ENCODE measurements around the gene PAIP2B. TPM values are rescaled to one million over a fixed set of nuclear protein-coding genes. Genes with fewer than 3 reads are reported as not detected.

PAIP2B gene
- polyA plus RNA-seq, 1 of the 3 experiments (the other 2 are of a cell fraction) = 0.20 TPM

DNA sequence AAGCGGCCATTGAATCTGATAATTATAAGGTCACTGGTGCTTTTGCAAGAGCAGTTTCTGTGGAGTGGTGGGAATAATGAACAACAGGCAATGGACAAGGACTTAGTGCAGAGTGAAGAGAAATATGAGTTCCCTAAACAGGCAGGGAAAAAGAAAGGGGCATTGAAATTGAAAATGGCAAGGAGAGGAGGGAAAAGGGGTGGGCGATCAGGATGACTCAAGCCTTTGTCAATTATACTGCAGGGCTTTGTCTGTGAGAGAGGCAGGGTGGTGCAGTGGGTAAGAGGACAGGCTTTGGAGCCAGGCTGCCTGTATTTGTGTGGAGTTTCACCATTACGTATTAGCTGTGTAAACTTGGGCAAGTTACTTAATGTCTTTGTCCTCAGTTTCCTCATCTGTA lies 29.5 kb upstream of the PAIP2B start:
- H3K9me3 ChIP-seq = no peaks in the 10 kb centered on the region
- H3K4me1 ChIP-seq (ENCODE audit: control insufficient read depth in 1 of 2, insufficient read depth in 2 of 2, low read depth in 1 of 2, low read length in 1 of 2) = no peaks in the 10 kb centered on the region
- 38% methylated on average over 3 of the region's 3 CpGs for WGBS (ENCODE audit: low lambda C conversion rate)
- POLR2A ChIA-PET = no interaction called here
- TF ChIP-seq GABPA (IDR thresholded peaks at IDR 0.05; ENCODE audit: low read depth) = no peak
- no peak for TF ChIP-seq RXRA (IDR thresholded peaks at IDR 0.05; ENCODE audit: borderline replicate concordance, low read depth)
- TF ChIP-seq FOXJ3 (CRISPR knock-in tag; IDR thresholded peaks at IDR 0.05) = no peak
- H3K79me2 ChIP-seq (ENCODE audit: insufficient read depth) = no peaks in the 10 kb centered on the region
- no peak overlapping the region for H3K4me2 ChIP-seq
- DNase-seq = no peak
- no peaks in the 10 kb centered on the region for H4K20me1 ChIP-seq (ENCODE audit: insufficient read depth)
- H3K9ac ChIP-seq = no peak overlapping the region
- no peak overlapping the region for H2AFZ ChIP-seq (ENCODE audit: low read depth)
- H3K36me3 ChIP-seq (replicated peaks in 1 of 2; ENCODE audit: control insufficient read depth in 1 of 2, insufficient read depth in 2 of 2, low read length in 1 of 2) = no peaks in the 10 kb centered on the region
- no peak overlapping the region for H3K27ac ChIP-seq (ENCODE audit: low read depth in 2 of 2, low read length in 1 of 2)
- peaks cover 4% of the 10 kb centered on the region; the same call in 1 of the 2 replicates for H3K27me3 ChIP-seq (ENCODE audit: insufficient read depth)
- no peaks in the 10 kb centered on the region for H3F3A ChIP-seq (replicated peaks; ENCODE audit: insufficient read depth)
- H3K9me2 ChIP-seq = no peaks in the 10 kb centered on the region
- no peak overlapping the region for H3K4me3 ChIP-seq (ENCODE audit: low read depth in 2 of 2, low read length in 1 of 2)
- CTCF ChIA-PET = no interaction called here

DNA sequence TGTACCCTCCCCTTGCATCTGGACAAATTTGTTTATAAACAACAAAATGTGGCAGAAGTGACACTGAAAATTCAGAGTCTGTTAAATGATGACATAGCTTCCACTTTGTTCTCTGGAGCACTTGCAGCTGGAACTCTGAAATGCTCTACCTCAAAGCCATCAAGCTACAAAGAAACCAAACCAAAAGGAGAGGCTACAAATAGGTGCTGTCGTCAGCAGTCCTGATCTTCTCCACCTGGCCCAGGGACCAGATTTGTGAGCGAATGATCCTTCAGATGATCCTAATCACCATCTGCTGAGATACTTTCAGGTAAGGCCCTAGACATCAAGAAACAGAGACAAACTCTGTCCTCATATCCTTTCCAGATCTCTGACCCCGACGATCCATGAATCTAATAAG lies 27.9 kb upstream of the PAIP2B start:
- ChIA-PET POLR2A (no interaction called here), CTCF (interaction anchor here (1.0 kb wide), 1 partner anchor 255 kb away, joined by 3 read pairs; no protein-coding TSS in a partner anchor)
- Histone ChIP-seq H3K9ac (no peak overlapping the region), H3K9me2 (no peaks in the 10 kb centered on the region), H3F3A (replicated peaks; ENCODE audit: insufficient read depth) (no peaks in the 10 kb centered on the region), H4K20me1 (ENCODE audit: insufficient read depth) (no peaks in the 10 kb centered on the region), H3K79me2 (ENCODE audit: insufficient read depth) (no peaks in the 10 kb centered on the region), H2AFZ (ENCODE audit: low read depth) (no peak overlapping the region), H3K27me3 (ENCODE audit: insufficient read depth) (peaks cover 4% of the 10 kb centered on the region; the same call in 1 of the 2 replicates), H3K9me3 (no peaks in the 10 kb centered on the region), H3K4me3 (ENCODE audit: low read depth in 2 of 2, low read length in 1 of 2) (no peak overlapping the region), H3K4me2 (no peak overlapping the region), H3K27ac (ENCODE audit: low read depth in 2 of 2, low read length in 1 of 2) (no peak overlapping the region), H3K36me3 (replicated peaks in 1 of 2; ENCODE audit: control insufficient read depth in 1 of 2, insufficient read depth in 2 of 2, low read length in 1 of 2) (no peaks in the 10 kb centered on the region), H3K4me1 (ENCODE audit: control insufficient read depth in 1 of 2, insufficient read depth in 2 of 2, low read depth in 1 of 2, low read length in 1 of 2) (no peaks in the 10 kb centered on the region)
- TF ChIP-seq, protein P1, sequence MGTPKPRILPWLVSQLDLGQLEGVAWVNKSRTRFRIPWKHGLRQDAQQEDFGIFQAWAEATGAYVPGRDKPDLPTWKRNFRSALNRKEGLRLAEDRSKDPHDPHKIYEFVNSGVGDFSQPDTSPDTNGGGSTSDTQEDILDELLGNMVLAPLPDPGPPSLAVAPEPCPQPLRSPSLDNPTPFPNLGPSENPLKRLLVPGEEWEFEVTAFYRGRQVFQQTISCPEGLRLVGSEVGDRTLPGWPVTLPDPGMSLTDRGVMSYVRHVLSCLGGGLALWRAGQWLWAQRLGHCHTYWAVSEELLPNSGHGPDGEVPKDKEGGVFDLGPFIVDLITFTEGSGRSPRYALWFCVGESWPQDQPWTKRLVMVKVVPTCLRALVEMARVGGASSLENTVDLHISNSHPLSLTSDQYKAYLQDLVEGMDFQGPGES (IDR thresholded peaks at IDR 0.05; ENCODE audit: low read depth, low read length) = no peak
- TF ChIP-seq RAD21 (IDR thresholded peaks at IDR 0.05; ENCODE audit: low read length) (no peak), NFIC (IDR thresholded peaks at IDR 0.05; ENCODE audit: borderline replicate concordance) (no peak), JUND (IDR thresholded peaks at IDR 0.05) (no peak), FOSL2 (IDR thresholded peaks at IDR 0.05; ENCODE audit: borderline replicate concordance, low read depth) (no peak), GABPA (IDR thresholded peaks at IDR 0.05; ENCODE audit: low read depth) (no peak), TCF12 (IDR thresholded peaks at IDR 0.05) (no peak), TEAD4 (IDR thresholded peaks at IDR 0.05; ENCODE audit: borderline replicate concordance, insufficient read depth) (no peak), RCOR1 (IDR thresholded peaks at IDR 0.05; ENCODE audit: low read length) (no peak), FOXM1 (IDR thresholded peaks at IDR 0.05; ENCODE audit: low read depth) (no peak)
- TF ChIP-seq, protein P2, sequence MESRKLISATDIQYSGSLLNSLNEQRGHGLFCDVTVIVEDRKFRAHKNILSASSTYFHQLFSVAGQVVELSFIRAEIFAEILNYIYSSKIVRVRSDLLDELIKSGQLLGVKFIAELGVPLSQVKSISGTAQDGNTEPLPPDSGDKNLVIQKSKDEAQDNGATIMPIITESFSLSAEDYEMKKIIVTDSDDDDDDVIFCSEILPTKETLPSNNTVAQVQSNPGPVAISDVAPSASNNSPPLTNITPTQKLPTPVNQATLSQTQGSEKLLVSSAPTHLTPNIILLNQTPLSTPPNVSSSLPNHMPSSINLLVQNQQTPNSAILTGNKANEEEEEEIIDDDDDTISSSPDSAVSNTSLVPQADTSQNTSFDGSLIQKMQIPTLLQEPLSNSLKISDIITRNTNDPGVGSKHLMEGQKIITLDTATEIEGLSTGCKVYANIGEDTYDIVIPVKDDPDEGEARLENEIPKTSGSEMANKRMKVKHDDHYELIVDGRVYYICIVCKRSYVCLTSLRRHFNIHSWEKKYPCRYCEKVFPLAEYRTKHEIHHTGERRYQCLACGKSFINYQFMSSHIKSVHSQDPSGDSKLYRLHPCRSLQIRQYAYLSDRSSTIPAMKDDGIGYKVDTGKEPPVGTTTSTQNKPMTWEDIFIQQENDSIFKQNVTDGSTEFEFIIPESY (IDR thresholded peaks at IDR 0.05; ENCODE audit: borderline replicate concordance, low read depth) = no peak
- TF ChIP-seq, protein P3, sequence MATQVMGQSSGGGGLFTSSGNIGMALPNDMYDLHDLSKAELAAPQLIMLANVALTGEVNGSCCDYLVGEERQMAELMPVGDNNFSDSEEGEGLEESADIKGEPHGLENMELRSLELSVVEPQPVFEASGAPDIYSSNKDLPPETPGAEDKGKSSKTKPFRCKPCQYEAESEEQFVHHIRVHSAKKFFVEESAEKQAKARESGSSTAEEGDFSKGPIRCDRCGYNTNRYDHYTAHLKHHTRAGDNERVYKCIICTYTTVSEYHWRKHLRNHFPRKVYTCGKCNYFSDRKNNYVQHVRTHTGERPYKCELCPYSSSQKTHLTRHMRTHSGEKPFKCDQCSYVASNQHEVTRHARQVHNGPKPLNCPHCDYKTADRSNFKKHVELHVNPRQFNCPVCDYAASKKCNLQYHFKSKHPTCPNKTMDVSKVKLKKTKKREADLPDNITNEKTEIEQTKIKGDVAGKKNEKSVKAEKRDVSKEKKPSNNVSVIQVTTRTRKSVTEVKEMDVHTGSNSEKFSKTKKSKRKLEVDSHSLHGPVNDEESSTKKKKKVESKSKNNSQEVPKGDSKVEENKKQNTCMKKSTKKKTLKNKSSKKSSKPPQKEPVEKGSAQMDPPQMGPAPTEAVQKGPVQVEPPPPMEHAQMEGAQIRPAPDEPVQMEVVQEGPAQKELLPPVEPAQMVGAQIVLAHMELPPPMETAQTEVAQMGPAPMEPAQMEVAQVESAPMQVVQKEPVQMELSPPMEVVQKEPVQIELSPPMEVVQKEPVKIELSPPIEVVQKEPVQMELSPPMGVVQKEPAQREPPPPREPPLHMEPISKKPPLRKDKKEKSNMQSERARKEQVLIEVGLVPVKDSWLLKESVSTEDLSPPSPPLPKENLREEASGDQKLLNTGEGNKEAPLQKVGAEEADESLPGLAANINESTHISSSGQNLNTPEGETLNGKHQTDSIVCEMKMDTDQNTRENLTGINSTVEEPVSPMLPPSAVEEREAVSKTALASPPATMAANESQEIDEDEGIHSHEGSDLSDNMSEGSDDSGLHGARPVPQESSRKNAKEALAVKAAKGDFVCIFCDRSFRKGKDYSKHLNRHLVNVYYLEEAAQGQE (IDR thresholded peaks at IDR 0.05; ENCODE audit: low read depth, low read length) = no peak
- TF ChIP-seq, protein P4, sequence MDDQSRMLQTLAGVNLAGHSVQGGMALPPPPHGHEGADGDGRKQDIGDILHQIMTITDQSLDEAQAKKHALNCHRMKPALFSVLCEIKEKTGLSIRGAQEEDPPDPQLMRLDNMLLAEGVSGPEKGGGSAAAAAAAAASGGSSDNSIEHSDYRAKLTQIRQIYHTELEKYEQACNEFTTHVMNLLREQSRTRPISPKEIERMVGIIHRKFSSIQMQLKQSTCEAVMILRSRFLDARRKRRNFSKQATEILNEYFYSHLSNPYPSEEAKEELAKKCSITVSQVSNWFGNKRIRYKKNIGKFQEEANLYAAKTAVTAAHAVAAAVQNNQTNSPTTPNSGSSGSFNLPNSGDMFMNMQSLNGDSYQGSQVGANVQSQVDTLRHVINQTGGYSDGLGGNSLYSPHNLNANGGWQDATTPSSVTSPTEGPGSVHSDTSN (IDR thresholded peaks at IDR 0.05) = no peak
- WGBS (ENCODE audit: low lambda C conversion rate) = 77% methylated on average over 4 of the region's 4 CpGs
- no peak for DNase-seq
